Lower leg skin (tissue), 4 donors: ENCODE data around the gene TSTD2. TPM values are rescaled to one million over a fixed set of nuclear protein-coding genes. Genes with fewer than 3 reads are reported as not detected.

Experiments used
- DNase-seq, 2 donors: peaks; one replicate each; pipeline ENCODE4 v3.0.0-alpha.2; 2019; ENCODE audit warnings: low spot score in 2 of 2
- H3K4me3 ChIP-seq: fragments of 200-600 bp; sonication (generic); 2 replicates; pipeline ENCODE4 v1.5.1; 2017; ENCODE audit warnings: mild to moderate bottlenecking, low read depth; ENCODE audit not compliant: poor library complexity, severe bottlenecking
- POLR2A ChIP-seq, 2 donors: fragments of 450-650 bp; IDR thresholded peaks; one replicate each; pipeline ENCODE4 v1.6.1; 2016 to 2017; ENCODE audit warnings: antibody characterized with exemption in 2 of 2, mild to moderate bottlenecking in 1 of 2, moderate library complexity in 1 of 2
- WGBS, 2 donors: methylation state at CpG; one replicate each; pipeline ENCODE4 v1.1.5; 2018; 5-methylcytosine and 5-hydroxymethylcytosine counted together
- intact Hi-C: fragments of 100-400 bp; cut with DNase I; formaldehyde crosslinking; loops from one replicate; pipeline ENCODE4 v1.15.0; 2023; ENCODE audit warnings: low total_unique reads
- total RNA-seq, 4 donors: library from RNA; depleted of rRNA; stranded (reverse); fragments of >200 nt; gene quantifications; one replicate each; pipeline ENCODE4 v1.1.0, GENCODE V29; 2016
- TF ChIP-seq, protein P1 (sequence below), 3 donors: fragments of 450-650 bp; IDR thresholded peaks; one replicate each; pipeline ENCODE4 v1.5.1; 2016; ENCODE audit warnings: antibody characterized with exemption in 3 of 3, mild to moderate bottlenecking in 3 of 3, moderate library complexity in 2 of 3

Gene TSTD2
- total RNA-seq, 4 donors from 2014 or later, result 10.1 to 15.4 (median 13.2) TPM

DNA sequence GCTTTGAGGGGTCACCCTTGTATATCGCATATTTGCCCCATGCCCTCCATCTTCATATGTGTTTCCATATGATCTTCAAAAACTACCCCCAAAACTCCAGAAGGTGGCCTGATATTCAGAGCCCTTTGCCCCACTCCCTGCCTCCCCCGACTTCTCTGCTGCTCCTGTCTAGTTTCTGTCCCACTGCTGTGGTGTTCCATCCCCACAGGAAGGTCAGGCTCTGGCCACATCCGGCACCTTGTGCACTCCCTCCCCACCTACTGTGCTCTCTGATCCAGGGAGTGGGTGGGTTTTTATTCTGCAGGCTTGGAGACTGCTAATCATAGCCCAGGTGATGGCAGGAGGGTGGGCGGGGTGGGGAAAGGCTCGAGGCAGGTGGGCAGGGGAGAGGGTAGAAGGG is 79.3 kb downstream of the TSTD2 start:
- TF ChIP-seq, protein P1, sequence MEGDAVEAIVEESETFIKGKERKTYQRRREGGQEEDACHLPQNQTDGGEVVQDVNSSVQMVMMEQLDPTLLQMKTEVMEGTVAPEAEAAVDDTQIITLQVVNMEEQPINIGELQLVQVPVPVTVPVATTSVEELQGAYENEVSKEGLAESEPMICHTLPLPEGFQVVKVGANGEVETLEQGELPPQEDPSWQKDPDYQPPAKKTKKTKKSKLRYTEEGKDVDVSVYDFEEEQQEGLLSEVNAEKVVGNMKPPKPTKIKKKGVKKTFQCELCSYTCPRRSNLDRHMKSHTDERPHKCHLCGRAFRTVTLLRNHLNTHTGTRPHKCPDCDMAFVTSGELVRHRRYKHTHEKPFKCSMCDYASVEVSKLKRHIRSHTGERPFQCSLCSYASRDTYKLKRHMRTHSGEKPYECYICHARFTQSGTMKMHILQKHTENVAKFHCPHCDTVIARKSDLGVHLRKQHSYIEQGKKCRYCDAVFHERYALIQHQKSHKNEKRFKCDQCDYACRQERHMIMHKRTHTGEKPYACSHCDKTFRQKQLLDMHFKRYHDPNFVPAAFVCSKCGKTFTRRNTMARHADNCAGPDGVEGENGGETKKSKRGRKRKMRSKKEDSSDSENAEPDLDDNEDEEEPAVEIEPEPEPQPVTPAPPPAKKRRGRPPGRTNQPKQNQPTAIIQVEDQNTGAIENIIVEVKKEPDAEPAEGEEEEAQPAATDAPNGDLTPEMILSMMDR (IDR thresholded peaks at IDR 0.05), result no peak
- TF ChIP-seq POLR2A (IDR thresholded peaks at IDR 0.05), result no peak
- 70 to 80% methylated on average over 5 of the region's 5 CpGs for WGBS, 2 donors
- peak in 1 of 2 donors; percentile 62 for DNase-seq
- intact Hi-C loops, result no loop called here
- H3K4me3 ChIP-seq, result no peak overlapping the region

DNA sequence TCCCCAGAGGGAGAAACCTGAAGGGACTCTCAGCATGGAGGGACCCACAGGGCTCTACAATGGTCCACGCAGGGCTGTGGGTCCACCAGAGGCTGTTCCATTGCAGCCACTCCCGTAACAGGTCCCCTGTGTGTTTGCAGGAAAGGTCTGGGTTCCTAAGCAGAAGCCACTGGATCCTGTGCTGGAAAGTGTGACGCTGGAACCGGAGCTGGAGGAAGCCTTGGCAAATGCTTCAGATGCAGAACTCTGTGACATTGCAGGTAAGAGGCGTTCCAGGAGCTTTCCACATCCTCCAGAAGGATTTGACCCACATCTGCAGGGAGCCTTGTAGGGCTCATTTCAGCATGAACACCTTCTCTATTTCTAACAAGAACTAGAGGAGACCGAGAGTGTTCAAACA is 80.0 kb downstream of the TSTD2 start:
- TF ChIP-seq POLR2A (IDR thresholded peaks at IDR 0.05), result no peak
- TF ChIP-seq, protein P1 (IDR thresholded peaks at IDR 0.05), result no peak
- intact Hi-C loops, result no loop called here
- no peak overlapping the region for H3K4me3 ChIP-seq
- DNase-seq, result peak in 1 of 2 donors; percentile 62
- WGBS, 2 donors, result 76 to 92% methylated on average over 6 of the region's 6 CpGs

DNA sequence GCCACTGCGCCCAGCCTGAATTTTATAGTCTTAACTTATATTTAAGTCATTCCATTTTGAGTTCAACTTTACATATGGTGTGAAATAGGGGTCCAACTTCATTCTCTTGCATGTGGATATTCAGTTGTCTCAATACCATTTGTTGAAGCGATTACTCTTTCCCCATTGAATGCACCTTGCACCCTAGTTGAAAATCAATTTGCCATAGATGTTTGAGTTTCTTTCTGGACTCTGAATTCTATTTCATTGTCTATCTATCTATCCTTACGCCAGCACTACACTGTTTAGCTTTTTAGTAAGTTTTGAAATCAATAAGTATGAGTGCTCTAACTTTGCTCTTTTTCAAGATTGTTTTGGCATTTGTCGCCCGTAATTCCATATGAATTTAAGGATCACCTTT is 81.9 kb downstream of the TSTD2 start:
- DNase-seq, result no peak
- 93 to 94% methylated on average over 5 of the region's 5 CpGs for WGBS, 2 donors
- TF ChIP-seq, protein P1 (IDR thresholded peaks at IDR 0.05), result no peak
- TF ChIP-seq POLR2A (IDR thresholded peaks at IDR 0.05), result no peak
- intact Hi-C loops, result no loop called here
- H3K4me3 ChIP-seq, result no peak overlapping the region

DNA sequence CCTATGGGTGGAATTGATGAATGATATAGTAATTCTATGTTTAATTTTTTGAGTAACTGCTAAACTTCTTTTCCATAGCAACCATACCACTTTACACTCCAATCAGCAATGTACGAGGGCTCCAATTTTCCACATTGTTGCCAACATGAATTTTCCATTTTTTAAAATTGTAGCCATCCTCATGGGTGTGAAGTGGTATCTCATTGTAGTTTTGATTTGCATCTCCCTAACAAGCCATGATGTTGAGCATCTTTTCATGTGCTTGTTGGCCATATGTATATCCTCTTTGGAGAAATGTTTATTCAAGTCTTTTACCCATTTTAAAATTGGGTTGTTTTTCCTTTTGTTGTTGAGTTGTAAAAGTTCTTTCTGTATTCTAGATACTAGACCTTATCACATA is 82.8 kb downstream of the TSTD2 start:
- TF ChIP-seq POLR2A (IDR thresholded peaks at IDR 0.05), result no peak
- TF ChIP-seq, protein P1 (IDR thresholded peaks at IDR 0.05), result no peak
- WGBS, 2 donors, result 80 to 84% methylated on average over 1 of the region's 1 CpG
- intact Hi-C loops, result no loop called here
- H3K4me3 ChIP-seq, result no peak overlapping the region
- no peak for DNase-seq

Other genes starting within 250 kb of the TSTD2 start
- gene TDRD7, start 221.3 kb downstream of the TSTD2 start, total RNA-seq, result 1 to 10 TPM; 3.6 to 8.2 (median 6.4) TPM
- gene TMOD1, start 131.7 kb downstream of the TSTD2 start, total RNA-seq, result 1 to 10 TPM; 1.8 to 4.9 (median 2.9) TPM
- gene NCBP1, start 453 bp upstream of the TSTD2 start, total RNA-seq, result 10 to 100 TPM in 3 of 4 donors, 1 to 10 TPM in 1; 9.7 to 17.2 (median 11.5) TPM
- gene XPA, start 64.0 kb upstream of the TSTD2 start, total RNA-seq, result 10 to 100 TPM in 3 of 4 donors, 1 to 10 TPM in 1; 9.7 to 16.5 (median 14.1) TPM
- gene FOXE1, start 219.9 kb upstream of the TSTD2 start, total RNA-seq, result 1 to 10 TPM in 3 of 4 donors, under 1 TPM in 1; 0.27 to 2.9 (median 1.6) TPM